Measurements from ENCODE around the gene LACTBL1. TPM values are rescaled to one million over a fixed set of nuclear protein-coding genes. Genes with fewer than 3 reads are reported as not detected.

LACTBL1 gene
- total RNA-seq, 2 donors from 2014 or later, result not detected

- H3K9me3 Mint-ChIP-seq, result no peaks in the 10 kb centered on the region
- H3K27ac Mint-ChIP-seq, result no peak overlapping the region
- no peak overlapping the region for H3K4me3 Mint-ChIP-seq
- no peak for ATAC-seq (replicated peaks)
- H3K27me3 Mint-ChIP-seq, result peaks cover 20% of the 10 kb centered on the region
- no peaks in the 10 kb centered on the region for H3K4me1 Mint-ChIP-seq
- no peaks in the 10 kb centered on the region for H3K36me3 Mint-ChIP-seq (ENCODE audit: low read depth)
Observed at GRCh38 chr1:22915816-22916470, 56.7 kb downstream of the LACTBL1 start.

- Mint-ChIP-seq H3K4me1 (no peaks in the 10 kb centered on the region), H3K4me3 (no peak overlapping the region), H3K9me3 (no peaks in the 10 kb centered on the region), H3K27me3 (peaks cover 20% of the 10 kb centered on the region), H3K36me3 (ENCODE audit: low read depth) (no peaks in the 10 kb centered on the region), H3K27ac (no peak overlapping the region)
- ATAC-seq (replicated peaks), result no peak
Observed at GRCh38 chr1:22915231-22915630, 57.4 kb downstream of the LACTBL1 start.

- Mint-ChIP-seq H3K9me3 (no peaks in the 10 kb centered on the region), H3K4me3 (no peak overlapping the region)
Observed at GRCh38 chr1:22914633-22915217, 57.9 kb downstream of the LACTBL1 start.

GRCh38 chr1:22914156-22914555 lies 58.5 kb downstream of the LACTBL1 start:
- Mint-ChIP-seq H3K27ac (no peak overlapping the region), H3K36me3 (ENCODE audit: low read depth) (no peaks in the 10 kb centered on the region), H3K4me3 (no peak overlapping the region), H3K9me3 (no peaks in the 10 kb centered on the region), H3K27me3 (peaks cover 20% of the 10 kb centered on the region), H3K4me1 (no peaks in the 10 kb centered on the region)
- no peak for ATAC-seq (replicated peaks)

More at GRCh38 chr1:22914633-22915217, 57.9 kb downstream of the LACTBL1 start:
- no peak overlapping the region for H3K27ac Mint-ChIP-seq
- H3K27me3 Mint-ChIP-seq, result peaks cover 20% of the 10 kb centered on the region
- H3K4me1 Mint-ChIP-seq, result no peaks in the 10 kb centered on the region
- no peak for ATAC-seq (replicated peaks)
- no peaks in the 10 kb centered on the region for H3K36me3 Mint-ChIP-seq (ENCODE audit: low read depth)

GRCh38 chr1:22913421-22914141 lies 59.1 kb downstream of the LACTBL1 start:
- H3K27me3 Mint-ChIP-seq, result peaks cover 20% of the 10 kb centered on the region
- no peak for ATAC-seq (replicated peaks)
- H3K9me3 Mint-ChIP-seq, result no peaks in the 10 kb centered on the region
- H3K27ac Mint-ChIP-seq, result no peak overlapping the region
- H3K4me3 Mint-ChIP-seq, result no peak overlapping the region
- no peaks in the 10 kb centered on the region for H3K36me3 Mint-ChIP-seq (ENCODE audit: low read depth)
- H3K4me1 Mint-ChIP-seq, result peaks cover under 1% of the 10 kb centered on the region

- Mint-ChIP-seq H3K4me3 (no peak overlapping the region), H3K27ac (no peak overlapping the region), H3K36me3 (ENCODE audit: low read depth) (no peaks in the 10 kb centered on the region), H3K9me3 (no peaks in the 10 kb centered on the region), H3K27me3 (peaks cover 16% of the 10 kb centered on the region), H3K4me1 (peaks cover 5% of the 10 kb centered on the region)
- no peak for ATAC-seq (replicated peaks)
Observed at GRCh38 chr1:22912311-22912710, 60.4 kb downstream of the LACTBL1 start.

GRCh38 chr1:22910986-22911651 lies 61.5 kb downstream of the LACTBL1 start:
- Mint-ChIP-seq H3K27ac (no peak overlapping the region), H3K4me3 (no peak overlapping the region), H3K9me3 (no peaks in the 10 kb centered on the region), H3K4me1 (peaks cover 5% of the 10 kb centered on the region), H3K36me3 (ENCODE audit: low read depth) (no peaks in the 10 kb centered on the region), H3K27me3 (peaks cover 14% of the 10 kb centered on the region)
- no peak for ATAC-seq (replicated peaks)

GRCh38 chr1:22910286-22910685 lies 62.4 kb downstream of the LACTBL1 start:
- Mint-ChIP-seq H3K27ac (no peak overlapping the region), H3K4me3 (no peak overlapping the region), H3K4me1 (peaks cover 5% of the 10 kb centered on the region), H3K27me3 (peaks cover 9% of the 10 kb centered on the region), H3K9me3 (no peaks in the 10 kb centered on the region), H3K36me3 (ENCODE audit: low read depth) (no peaks in the 10 kb centered on the region)
- ATAC-seq (replicated peaks), result no peak

GRCh38 chr1:22908880-22909426 lies 63.7 kb downstream of the LACTBL1 start:
- Mint-ChIP-seq H3K4me1 (peaks cover 5% of the 10 kb centered on the region), H3K27ac (no peak overlapping the region), H3K27me3 (peaks cover 6% of the 10 kb centered on the region), H3K36me3 (ENCODE audit: low read depth) (no peaks in the 10 kb centered on the region), H3K4me3 (no peak overlapping the region), H3K9me3 (no peaks in the 10 kb centered on the region)
- ATAC-seq (replicated peaks), result no peak

- H3K4me3 Mint-ChIP-seq, result no peak overlapping the region
- H3K27me3 Mint-ChIP-seq, result no peaks in the 10 kb centered on the region
- peaks cover 5% of the 10 kb centered on the region for H3K4me1 Mint-ChIP-seq
- H3K36me3 Mint-ChIP-seq (ENCODE audit: low read depth), result no peaks in the 10 kb centered on the region
- H3K27ac Mint-ChIP-seq, result no peak overlapping the region
- no peaks in the 10 kb centered on the region for H3K9me3 Mint-ChIP-seq
- no peak for ATAC-seq (replicated peaks)
Observed at GRCh38 chr1:22907528-22907927, 65.1 kb downstream of the LACTBL1 start.

GRCh38 chr1:22906968-22907367 lies 65.7 kb downstream of the LACTBL1 start:
- no peaks in the 10 kb centered on the region for H3K36me3 Mint-ChIP-seq (ENCODE audit: low read depth)

GRCh38 chr1:22903113-22903512 lies 69.6 kb downstream of the LACTBL1 start:
- Mint-ChIP-seq H3K36me3 (ENCODE audit: low read depth) (no peaks in the 10 kb centered on the region), H3K27ac (no peak overlapping the region), H3K27me3 (peaks cover 6% of the 10 kb centered on the region), H3K4me1 (no peaks in the 10 kb centered on the region), H3K4me3 (no peak overlapping the region), H3K9me3 (no peaks in the 10 kb centered on the region)
- ATAC-seq (replicated peaks), result no peak

More at GRCh38 chr1:22906968-22907367, 65.7 kb downstream of the LACTBL1 start:
- no peak for ATAC-seq (replicated peaks)
- H3K4me3 Mint-ChIP-seq, result no peak overlapping the region
- H3K27me3 Mint-ChIP-seq, result no peaks in the 10 kb centered on the region
- no peak overlapping the region for H3K27ac Mint-ChIP-seq
- H3K4me1 Mint-ChIP-seq, result peaks cover 5% of the 10 kb centered on the region
- no peaks in the 10 kb centered on the region for H3K9me3 Mint-ChIP-seq
